Measurements from ENCODE around the gene PALM2AKAP2.

PALM2AKAP2 gene

GRCh38 chr9:109779711-109780452 lies at the start of gene PALM2AKAP2:
PALM2AKAP2 (plus strand) TSS chr9:109780198; CDS start chr9:109780489, 291 bp downstream.
- DNase-seq: peak in 1 of 2 donors; percentile 19

- no peak for DNase-seq
Measured at GRCh38 chr9:109730228-109730627, 49.8 kb upstream of the PALM2AKAP2 start.

- DNase-seq: no peak
Measured at GRCh38 chr9:109733690-109734089, 46.3 kb upstream of the PALM2AKAP2 start.

- no peak for DNase-seq
Measured at GRCh38 chr9:109734814-109735213, 45.2 kb upstream of the PALM2AKAP2 start.

- DNase-seq: no peak
Measured at GRCh38 chr9:109735801-109736200, 44.2 kb upstream of the PALM2AKAP2 start.

- no peak for DNase-seq
Measured at GRCh38 chr9:109737295-109737694, 42.7 kb upstream of the PALM2AKAP2 start.

- no peak for DNase-seq
Measured at GRCh38 chr9:109739760-109740159, 40.2 kb upstream of the PALM2AKAP2 start.

- no peak for DNase-seq
Measured at GRCh38 chr9:109742776-109743348, 37.1 kb upstream of the PALM2AKAP2 start.

- no peak for DNase-seq
Measured at GRCh38 chr9:109743696-109744095, 36.3 kb upstream of the PALM2AKAP2 start.

- no peak for DNase-seq
Measured at GRCh38 chr9:109745335-109746283, 34.4 kb upstream of the PALM2AKAP2 start.

- DNase-seq: no peak
Measured at GRCh38 chr9:109751253-109751652, 28.7 kb upstream of the PALM2AKAP2 start.

GRCh38 chr9:109753308-109753707 lies 26.7 kb upstream of the PALM2AKAP2 start:
- no peak for DNase-seq

- DNase-seq: no peak
Measured at GRCh38 chr9:109755040-109755439, 25.0 kb upstream of the PALM2AKAP2 start.

- no peak for DNase-seq
Measured at GRCh38 chr9:109759589-109759988, 20.4 kb upstream of the PALM2AKAP2 start.

GRCh38 chr9:109765278-109765677 lies 14.7 kb upstream of the PALM2AKAP2 start:
- DNase-seq: no peak

- DNase-seq: no peak
Measured at GRCh38 chr9:109765830-109766229, 14.2 kb upstream of the PALM2AKAP2 start.

- DNase-seq: no peak
Measured at GRCh38 chr9:109766351-109766750, 13.6 kb upstream of the PALM2AKAP2 start.

GRCh38 chr9:109767404-109767803 lies 12.6 kb upstream of the PALM2AKAP2 start:
- no peak for DNase-seq

GRCh38 chr9:109767814-109768213 lies 12.2 kb upstream of the PALM2AKAP2 start:
- DNase-seq: no peak

GRCh38 chr9:109769250-109769649 lies 10.7 kb upstream of the PALM2AKAP2 start:
- no peak for DNase-seq

- no peak for DNase-seq
Measured at GRCh38 chr9:109770101-109770500, 9.9 kb upstream of the PALM2AKAP2 start.

GRCh38 chr9:109771087-109771486 lies 8.9 kb upstream of the PALM2AKAP2 start:
- no peak for DNase-seq

- DNase-seq: no peak
Measured at GRCh38 chr9:109771796-109772531, 8.0 kb upstream of the PALM2AKAP2 start.
